ENCODE results near the gene PSEN2.

DNA sequence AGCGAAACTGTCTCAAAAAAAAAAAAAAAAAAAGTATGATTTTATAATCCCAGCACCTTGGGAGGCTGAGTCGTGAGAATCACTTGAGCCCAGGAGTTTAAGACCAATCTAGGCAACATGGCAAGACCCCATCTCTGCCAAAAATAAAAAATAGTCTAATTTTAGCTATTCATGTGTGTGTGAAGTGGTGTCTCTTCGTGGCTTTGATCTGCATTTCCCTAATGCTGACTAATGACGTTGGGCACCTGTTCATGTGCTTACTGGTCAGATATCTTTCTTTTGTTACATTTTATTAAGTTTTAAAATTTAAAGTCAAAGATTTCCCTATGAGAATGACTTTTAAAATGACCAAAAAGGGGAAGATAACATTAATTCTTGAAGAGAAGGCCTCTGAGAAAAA lies 31.0 kb downstream of the PSEN2 start:
- TF ChIP-seq, protein P1, sequence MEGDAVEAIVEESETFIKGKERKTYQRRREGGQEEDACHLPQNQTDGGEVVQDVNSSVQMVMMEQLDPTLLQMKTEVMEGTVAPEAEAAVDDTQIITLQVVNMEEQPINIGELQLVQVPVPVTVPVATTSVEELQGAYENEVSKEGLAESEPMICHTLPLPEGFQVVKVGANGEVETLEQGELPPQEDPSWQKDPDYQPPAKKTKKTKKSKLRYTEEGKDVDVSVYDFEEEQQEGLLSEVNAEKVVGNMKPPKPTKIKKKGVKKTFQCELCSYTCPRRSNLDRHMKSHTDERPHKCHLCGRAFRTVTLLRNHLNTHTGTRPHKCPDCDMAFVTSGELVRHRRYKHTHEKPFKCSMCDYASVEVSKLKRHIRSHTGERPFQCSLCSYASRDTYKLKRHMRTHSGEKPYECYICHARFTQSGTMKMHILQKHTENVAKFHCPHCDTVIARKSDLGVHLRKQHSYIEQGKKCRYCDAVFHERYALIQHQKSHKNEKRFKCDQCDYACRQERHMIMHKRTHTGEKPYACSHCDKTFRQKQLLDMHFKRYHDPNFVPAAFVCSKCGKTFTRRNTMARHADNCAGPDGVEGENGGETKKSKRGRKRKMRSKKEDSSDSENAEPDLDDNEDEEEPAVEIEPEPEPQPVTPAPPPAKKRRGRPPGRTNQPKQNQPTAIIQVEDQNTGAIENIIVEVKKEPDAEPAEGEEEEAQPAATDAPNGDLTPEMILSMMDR (IDR thresholded peaks at IDR 0.05; ENCODE audit: extremely low read depth in 1 of 2, insufficient read depth in 1 of 2, low read depth in 1 of 2, low read length in 2 of 2): no peak
- TF ChIP-seq EZH2 (IDR thresholded peaks at IDR 0.05; ENCODE audit: borderline replicate concordance, low read depth, low read length, severe bottlenecking): no peak
